K562 (cell line): ENCODE measurements around the gene EDDM13. TPM values are rescaled to one million over a fixed set of nuclear protein-coding genes. Genes with fewer than 3 reads are reported as not detected.
A peak's percentile ranks its signal among the peaks of the same experiment; 100 is the strongest.

Experiments
- ATF7 ChIP-seq: fragments of 450-650 bp; IDR thresholded peaks from 2 replicates; pipeline ENCODE4 v1.7.1; 2014; ENCODE audit warnings: mild to moderate bottlenecking, moderate library complexity
- CTCF ChIP-seq, 3 experiments: IDR thresholded peaks in 2 of 3; conservative IDR thresholded peaks in 1 of 3; 2 replicates each; pipeline ENCODE4 v1.5.1; 2011 to 2012; ENCODE audit warnings: low read length in 3 of 3, mild to moderate bottlenecking in 3 of 3, control low read depth in 2 of 3, improper control_type of control experiment in 1 of 3, inconsistent platforms in 1 of 3, low read depth in 1 of 3, mixed read lengths in 1 of 3, moderate library complexity in 1 of 3; ENCODE audit not compliant: insufficient read depth in 2 of 3
- CUX1 ChIP-seq: fragments of 200-800 bp; sonication (Bioruptor generic); IDR thresholded peaks from 2 replicates; pipeline ENCODE4 v1.6.1; 2016; ENCODE audit warnings: missing genetic modification characterization, missing compliant biosample characterization
- DNMT1 ChIP-seq: fragments of 450-650 bp; IDR thresholded peaks from 2 replicates; pipeline ENCODE4 v1.6.1; 2016; ENCODE audit warnings: antibody characterized with exemption, mild to moderate bottlenecking
- E2F1 ChIP-seq: sonication (generic); formaldehyde crosslinking; IDR thresholded peaks from 2 replicates; pipeline ENCODE4 v1.8.1; 2023; ENCODE audit warnings: mild to moderate bottlenecking, missing genetic modification reagents, moderate library complexity
- GTF2F1 ChIP-seq: IDR thresholded peaks from 2 replicates; pipeline ENCODE4 v1.6.1; 2011; ENCODE audit warnings: low read depth, low read length, improper control_type of control experiment
- HDGF ChIP-seq: fragments of 450-650 bp; IDR thresholded peaks from 2 replicates; pipeline ENCODE4 v1.6.1; 2016
- KDM2B ChIP-seq: fragments of 250-450 bp; sonication (Bioruptor Pico); IDR thresholded peaks from 2 replicates; pipeline ENCODE4 v1.8.0; 2021; ENCODE audit warnings: mild to moderate bottlenecking, moderate library complexity
- MCM3 ChIP-seq: fragments of 450-650 bp; IDR thresholded peaks from 2 replicates; pipeline ENCODE4 v1.6.1; 2016
- MTA3 ChIP-seq: fragments of 450-650 bp; formaldehyde crosslinking; IDR thresholded peaks from 2 replicates; pipeline ENCODE4 v1.6.1; 2017; ENCODE audit warnings: mild to moderate bottlenecking, borderline replicate concordance
- NFXL1 ChIP-seq: fragments of 450-650 bp; formaldehyde crosslinking; IDR thresholded peaks from 2 replicates; pipeline ENCODE4 v1.4.0; 2021; ENCODE audit warnings: mild to moderate bottlenecking
- PHTF2 ChIP-seq: fragments of 250-450 bp; sonication (Bioruptor Pico); IDR thresholded peaks from 2 replicates; pipeline ENCODE4 v1.5.0; 2021; ENCODE audit warnings: mild to moderate bottlenecking
- RBBP5 ChIP-seq: fragments of 200-600 bp; sonication (generic); IDR thresholded peaks from 2 replicates; pipeline ENCODE4 v1.6.1; 2012; ENCODE audit warnings: borderline replicate concordance, mild to moderate bottlenecking, low read length, control low read depth, inconsistent platforms; ENCODE audit not compliant: insufficient read depth, poor library complexity, severe bottlenecking
- SMAD2 ChIP-seq: fragments of 150-350 bp; IDR thresholded peaks from 2 replicates; pipeline ENCODE4 v1.6.1; 2014; ENCODE audit warnings: low read depth, mild to moderate bottlenecking, low read length
- TAF15 ChIP-seq: fragments of 200-400 bp; formaldehyde crosslinking; IDR thresholded peaks from 2 replicates; pipeline ENCODE4 v1.6.1; 2017; ENCODE audit warnings: mild to moderate bottlenecking, low read depth, low read length, moderate library complexity
- THAP7 ChIP-seq: fragments of 250-450 bp; sonication (Bioruptor Pico); IDR thresholded peaks from 2 replicates; pipeline ENCODE4 v1.5.0; 2021
- TRIM24 ChIP-seq, 2 experiments: fragments of 450-650 bp; IDR thresholded peaks; 2 replicates each; pipeline ENCODE4 v1.6.1; 2016
- YBX1 ChIP-seq: fragments of 450-650 bp; IDR thresholded peaks from 2 replicates; pipeline ENCODE4 v1.7.1; 2016; ENCODE audit warnings: mild to moderate bottlenecking
- ZNF134 ChIP-seq: fragments of 250-450 bp; sonication (Bioruptor Pico); conservative IDR thresholded peaks from 2 replicates; pipeline ENCODE4 v1.4.0; 2020
- ZNF140 ChIP-seq: fragments of 250-450 bp; sonication (Bioruptor Pico); IDR thresholded peaks from 2 replicates; pipeline ENCODE4 v1.8.0; 2021; ENCODE audit warnings: moderate library complexity, mild to moderate bottlenecking, inconsistent platforms
- ZNF324 ChIP-seq: fragments of 250-450 bp; sonication (Bioruptor Pico); IDR thresholded peaks from 2 replicates; pipeline ENCODE4 v1.4.0; 2020; ENCODE audit warnings: mild to moderate bottlenecking
- ZZZ3 ChIP-seq: fragments of 450-650 bp; IDR thresholded peaks from 2 replicates; pipeline ENCODE4 v1.6.1; 2016; ENCODE audit warnings: antibody characterized with exemption, mild to moderate bottlenecking, moderate library complexity
- polyA plus RNA-seq, 8 experiments: library from polyadenylated mRNA; depleted of rRNA in 4 of 8; stranded (reverse) in 5 of 8; unstranded in 3 of 8; fragments of >200 nt; fragmentation: Nextera tagmentation in 2 of 8; fragmentation: Illumina TruSeq in 1 of 8; extraction: Ambion mirVana in 2 of 8; extraction: Trizol in 1 of 8; gene quantifications; 2 replicates each; pipeline versions ENCODE4 v1.2.1 to v1.2.3, GENCODE V29; 2011 to 2014; ENCODE audit warnings: inconsistent platforms in 1 of 8, missing spikeins in 1 of 8
- total RNA-seq, 7 experiments: library from RNA; depleted of rRNA in 6 of 7; stranded (reverse); fragments of >200 nt in 6 of 7; fragmentation: Illumina TruSeq in 2 of 7; extraction: Trizol in 2 of 7; gene quantifications; 2 replicates each; pipeline versions ENCODE4 v1.2.1 to v1.2.3, GENCODE V29; 2011 to 2021; ENCODE audit warnings: low replicate concordance in 1 of 7

The EDDM13 gene
- total and polyA plus RNA-seq, 9 of the 15 experiments (the other 6 are each of a cell fraction or from before 2014, with no cell fraction given), result 2.0 to 7.7 (median 4.1) TPM

GRCh38 chr19:56321254-56321988 is 48.9 kb downstream of the EDDM13 start (continued):
- no peak for TF ChIP-seq E2F1 (CRISPR knock-in tag)
- TF ChIP-seq ATF7, result no peak
- no peak for TF ChIP-seq ZNF324
- TF ChIP-seq NFXL1 (CRISPR knock-in tag), result no peak
- TF ChIP-seq SMAD2, result no peak
- no peak for TF ChIP-seq ZZZ3
- TF ChIP-seq TRIM24 (IDR thresholded peaks at IDR 0.05), result peak; percentile 46 to 54; a peak in 3 of 4 replicates
- no peak for TF ChIP-seq PHTF2 (CRISPR knock-in tag)
- no peak for TF ChIP-seq RBBP5
- no peak for TF ChIP-seq TAF15
- no peak for TF ChIP-seq YBX1
- TF ChIP-seq DNMT1, result no peak
- no peak for TF ChIP-seq GTF2F1
- TF ChIP-seq CTCF (IDR thresholded peaks at IDR 0.05 in 2 of 3, conservative IDR thresholded peaks at IDR 0.05 in 1 of 3; ENCODE audit: insufficient read depth in 2 of 3, low read depth in 1 of 3, low read length in 3 of 3), result 0 out of 6 replicates have a peak, but pooled peaks of 1 of the 3 experiments have one; percentile 7
- TF ChIP-seq KDM2B (CRISPR knock-in tag), result no peak
- TF ChIP-seq HDGF, result no peak
- TF ChIP-seq ZNF140, result no peak
- TF ChIP-seq THAP7 (CRISPR knock-in tag), result no peak
- TF ChIP-seq CUX1, result no peak
- 0 out of 2 replicates have a peak, but pooled peaks have one; percentile 27 for TF ChIP-seq ZNF134 (CRISPR knock-in tag)
- TF ChIP-seq MTA3, result peak; percentile 55; the same call in 1 of the 2 replicates
- TF ChIP-seq MCM3, result no peak
